Lower leg skin (tissue), 4 donors: ENCODE measurements around the gene PRDM15. TPM values are rescaled to one million over a fixed set of nuclear protein-coding genes. Genes with fewer than 3 reads are reported as not detected.

Experiments
- DNase-seq, 2 donors: peaks; one replicate each; pipeline ENCODE4 v3.0.0-alpha.2; 2019; ENCODE audit warnings: low spot score in 2 of 2
- H3K4me3 ChIP-seq: fragments of 200-600 bp; sonication (generic); 2 replicates; pipeline ENCODE4 v1.5.1; 2017; ENCODE audit warnings: mild to moderate bottlenecking, low read depth; ENCODE audit not compliant: poor library complexity, severe bottlenecking
- POLR2A ChIP-seq, 2 donors: fragments of 450-650 bp; IDR thresholded peaks; one replicate each; pipeline ENCODE4 v1.6.1; 2016 to 2017; ENCODE audit warnings: antibody characterized with exemption in 2 of 2, mild to moderate bottlenecking in 1 of 2, moderate library complexity in 1 of 2
- WGBS, 2 donors: methylation state at CpG; one replicate each; pipeline ENCODE4 v1.1.5; 2018; 5-methylcytosine and 5-hydroxymethylcytosine counted together
- intact Hi-C: fragments of 100-400 bp; cut with DNase I; formaldehyde crosslinking; loops from one replicate; pipeline ENCODE4 v1.15.0; 2023; ENCODE audit warnings: low total_unique reads
- total RNA-seq, 4 donors: library from RNA; depleted of rRNA; stranded (reverse); fragments of >200 nt; gene quantifications; one replicate each; pipeline ENCODE4 v1.1.0, GENCODE V29; 2016
- TF ChIP-seq, protein P1 (sequence below), 3 donors: fragments of 450-650 bp; IDR thresholded peaks; one replicate each; pipeline ENCODE4 v1.5.1; 2016; ENCODE audit warnings: antibody characterized with exemption in 3 of 3, mild to moderate bottlenecking in 3 of 3, moderate library complexity in 2 of 3

The PRDM15 gene
- total RNA-seq, 4 donors from 2014 or later, result 4.7 to 26.9 (median 9.1) TPM

DNA sequence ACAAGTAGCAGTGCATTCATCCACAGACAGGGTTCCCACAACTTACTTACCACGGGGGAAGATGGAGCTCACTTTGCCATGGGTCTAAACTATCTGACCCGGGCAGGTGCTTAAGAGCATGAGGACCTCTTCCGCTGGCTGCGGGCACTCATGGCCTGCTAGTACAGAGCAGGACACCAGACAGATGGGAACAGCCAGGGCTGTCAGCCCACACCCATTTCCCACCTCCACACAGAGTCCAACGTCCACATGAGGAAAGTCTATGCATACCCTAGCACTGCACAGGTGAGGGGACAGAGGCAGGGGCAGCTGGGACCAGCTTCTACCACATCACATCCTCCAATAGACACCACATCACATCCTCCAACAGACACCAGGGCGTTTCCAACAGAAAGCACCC lies 35.8 kb upstream of the PRDM15 start:
- no peak for DNase-seq
- WGBS, 2 donors, result 92 to 94% methylated on average over 6 of the region's 6 CpGs
- intact Hi-C loops, result no loop called here
- no peak overlapping the region for H3K4me3 ChIP-seq
- no peak for TF ChIP-seq POLR2A (IDR thresholded peaks at IDR 0.05)
- TF ChIP-seq, protein P1, sequence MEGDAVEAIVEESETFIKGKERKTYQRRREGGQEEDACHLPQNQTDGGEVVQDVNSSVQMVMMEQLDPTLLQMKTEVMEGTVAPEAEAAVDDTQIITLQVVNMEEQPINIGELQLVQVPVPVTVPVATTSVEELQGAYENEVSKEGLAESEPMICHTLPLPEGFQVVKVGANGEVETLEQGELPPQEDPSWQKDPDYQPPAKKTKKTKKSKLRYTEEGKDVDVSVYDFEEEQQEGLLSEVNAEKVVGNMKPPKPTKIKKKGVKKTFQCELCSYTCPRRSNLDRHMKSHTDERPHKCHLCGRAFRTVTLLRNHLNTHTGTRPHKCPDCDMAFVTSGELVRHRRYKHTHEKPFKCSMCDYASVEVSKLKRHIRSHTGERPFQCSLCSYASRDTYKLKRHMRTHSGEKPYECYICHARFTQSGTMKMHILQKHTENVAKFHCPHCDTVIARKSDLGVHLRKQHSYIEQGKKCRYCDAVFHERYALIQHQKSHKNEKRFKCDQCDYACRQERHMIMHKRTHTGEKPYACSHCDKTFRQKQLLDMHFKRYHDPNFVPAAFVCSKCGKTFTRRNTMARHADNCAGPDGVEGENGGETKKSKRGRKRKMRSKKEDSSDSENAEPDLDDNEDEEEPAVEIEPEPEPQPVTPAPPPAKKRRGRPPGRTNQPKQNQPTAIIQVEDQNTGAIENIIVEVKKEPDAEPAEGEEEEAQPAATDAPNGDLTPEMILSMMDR (IDR thresholded peaks at IDR 0.05), result no peak

DNA sequence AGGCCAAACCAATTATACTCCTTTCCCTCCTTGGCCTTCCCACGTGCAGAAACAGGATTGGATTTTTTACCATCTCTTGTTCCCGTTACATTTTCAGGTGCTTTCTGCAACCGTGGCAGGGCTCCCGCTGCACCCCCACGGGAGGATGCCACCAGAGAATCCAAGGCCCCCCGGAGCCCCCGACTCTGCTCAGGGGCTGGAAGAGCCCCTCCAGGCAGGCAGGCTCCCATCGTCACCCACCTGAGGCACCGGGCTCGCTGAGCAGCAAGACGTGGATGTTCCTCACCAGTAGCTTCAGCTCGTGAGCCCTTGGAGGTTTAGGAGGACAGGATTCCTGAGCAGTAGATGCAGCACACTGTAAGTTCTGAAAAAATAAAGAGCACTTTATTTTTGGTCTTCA lies 35.2 kb upstream of the PRDM15 start:
- no peak for TF ChIP-seq POLR2A (IDR thresholded peaks at IDR 0.05)
- TF ChIP-seq, protein P1 (IDR thresholded peaks at IDR 0.05), result no peak
- WGBS, 2 donors, result 94 to 97% methylated on average over 12 of the region's 12 CpGs
- intact Hi-C loops, result no loop called here
- H3K4me3 ChIP-seq, result no peak overlapping the region
- no peak for DNase-seq

DNA sequence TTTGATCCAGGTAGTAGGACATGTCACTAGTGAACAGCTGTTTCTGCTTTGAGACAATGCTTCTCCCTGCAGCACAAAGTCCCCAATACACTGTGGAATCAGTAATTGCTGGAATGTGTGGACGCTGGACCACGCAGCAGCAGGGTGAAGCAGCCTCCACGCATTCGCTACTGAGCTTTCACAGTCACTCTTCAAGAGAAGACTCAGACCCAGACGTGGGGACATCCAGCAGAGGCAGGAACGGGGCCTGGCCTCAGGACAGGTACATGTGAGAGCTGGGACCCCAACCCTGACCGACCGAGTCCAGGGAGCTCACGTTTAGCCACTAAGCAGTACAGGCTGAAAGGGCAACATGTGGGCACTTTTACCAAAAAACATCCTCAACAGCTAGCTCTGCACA lies 34.1 kb upstream of the PRDM15 start:
- no peak overlapping the region for H3K4me3 ChIP-seq
- DNase-seq, result no peak
- TF ChIP-seq POLR2A (IDR thresholded peaks at IDR 0.05), result no peak
- TF ChIP-seq, protein P1 (IDR thresholded peaks at IDR 0.05), result no peak
- intact Hi-C loops, result no loop called here
- WGBS, 2 donors, result 88 to 96% methylated on average over 9 of the region's 9 CpGs

DNA sequence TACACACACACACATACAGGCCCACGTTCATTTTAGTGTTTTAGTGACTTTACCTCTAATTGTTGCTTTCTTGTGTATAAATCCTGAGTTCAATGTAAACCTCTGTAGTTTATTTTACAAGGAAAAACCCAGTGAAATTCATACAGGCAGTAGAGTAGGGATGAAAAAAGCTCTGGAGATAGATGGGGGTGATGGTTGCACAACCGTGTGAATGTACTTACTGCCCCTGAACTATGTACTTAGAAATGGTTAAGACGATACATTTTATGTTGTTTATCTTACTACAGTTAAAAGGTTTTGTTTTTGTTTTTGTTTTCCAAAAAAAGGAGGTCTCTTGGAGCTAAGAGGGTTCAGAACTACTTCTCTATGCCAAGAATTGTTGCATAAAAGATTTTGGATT lies 29.7 kb upstream of the PRDM15 start:
- TF ChIP-seq, protein P1 (IDR thresholded peaks at IDR 0.05), result no peak
- WGBS, 2 donors, result 70 to 85% methylated on average over 3 of the region's 3 CpGs
- no peak overlapping the region for H3K4me3 ChIP-seq
- intact Hi-C loops, result no loop called here
- DNase-seq, result no peak

DNA sequence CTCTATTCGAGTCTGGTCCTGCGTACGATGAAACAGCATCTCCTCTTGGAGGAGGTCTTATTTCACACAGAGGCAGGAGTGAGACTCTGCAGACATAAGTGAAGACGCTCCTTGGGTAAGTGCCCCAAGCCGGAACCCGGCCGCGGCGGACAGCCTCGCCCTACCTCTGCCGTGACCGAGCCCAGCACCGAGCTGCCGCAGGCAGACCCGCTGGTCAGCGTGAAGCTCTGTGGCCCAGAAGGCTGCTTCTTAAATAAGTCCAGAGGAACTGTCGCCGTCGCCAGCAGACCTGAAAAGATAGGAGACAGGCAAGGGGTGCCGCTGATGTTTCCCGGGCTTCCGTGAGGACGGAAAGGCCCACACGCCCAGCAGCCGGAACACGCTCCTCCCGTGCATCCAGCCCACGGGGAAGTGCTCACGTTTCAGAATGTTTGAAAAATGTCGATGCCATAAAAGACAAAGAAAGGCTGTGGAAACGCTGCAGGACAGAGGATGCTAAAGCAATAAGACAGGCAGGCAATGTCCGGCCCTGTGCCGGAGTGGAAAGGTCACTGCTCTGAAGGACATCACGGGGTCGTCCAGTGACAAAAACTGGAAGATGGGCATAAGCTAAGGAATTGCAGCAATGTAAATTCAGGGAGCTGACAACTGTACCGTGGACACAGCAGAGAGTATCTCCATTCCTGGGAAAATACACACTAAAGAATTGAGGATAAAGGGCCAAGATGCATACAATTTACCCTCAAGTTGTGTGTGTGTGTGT lies 28.5 kb upstream of the PRDM15 start:
- intact Hi-C loops, result no loop called here
- H3K4me3 ChIP-seq, result no peak overlapping the region
- 90 to 94% methylated on average over 36 of the region's 36 CpGs for WGBS, 2 donors
- DNase-seq, result no peak
- no peak for TF ChIP-seq POLR2A (IDR thresholded peaks at IDR 0.05)
- TF ChIP-seq, protein P1 (IDR thresholded peaks at IDR 0.05), result no peak

DNA sequence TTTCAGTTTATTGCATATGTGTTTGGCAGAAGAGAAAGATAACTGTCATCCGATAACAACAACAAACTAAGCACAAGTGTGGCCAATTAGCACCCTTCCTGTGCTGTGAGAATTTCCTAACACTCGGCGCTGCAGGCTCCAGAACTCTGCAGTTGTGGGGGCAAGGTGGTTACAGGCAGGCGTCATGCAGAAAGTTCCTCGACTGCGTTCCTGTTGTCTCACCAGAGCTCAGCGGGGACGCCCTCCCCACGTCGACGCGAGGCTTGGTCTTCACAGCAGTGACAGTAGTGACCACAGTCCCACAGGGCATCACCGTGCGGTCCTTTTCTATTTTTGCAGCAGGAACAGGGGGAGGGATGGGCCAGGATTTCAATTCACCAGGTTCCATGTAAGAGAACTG lies 27.6 kb upstream of the PRDM15 start:
- DNase-seq, result no peak
- intact Hi-C loops, result no loop called here
- TF ChIP-seq POLR2A (IDR thresholded peaks at IDR 0.05), result no peak
- TF ChIP-seq, protein P1 (IDR thresholded peaks at IDR 0.05), result no peak
- H3K4me3 ChIP-seq, result no peak overlapping the region
- WGBS, 2 donors, result 89 to 93% methylated on average over 14 of the region's 14 CpGs
